Loucy (cell line): ENCODE data around the gene ANKS3.

Source experiments
- CTCF ChIP-seq: fragments of 200-600 bp; sonication (generic); conservative IDR thresholded peaks from 2 replicates; pipeline ENCODE4 v1.5.1; 2014; ENCODE audit warnings: mild to moderate bottlenecking, antibody characterized with exemption, low read length
- EZH2phosphoT487 ChIP-seq: fragments of 200-600 bp; IDR thresholded peaks from 2 replicates; pipeline ENCODE4 v1.6.1; 2018; ENCODE audit warnings: antibody characterized with exemption, mild to moderate bottlenecking, moderate library complexity, borderline replicate concordance

- no peak for TF ChIP-seq CTCF
- no peak for TF ChIP-seq EZH2phosphoT487
Observed at GRCh38 chr16:4723071-4723767, 10.9 kb downstream of the ANKS3 start.
